Measurements from ENCODE around the gene C22orf42.
"Not testable (repeated sequence)": the region's sequence is repeated elsewhere in the genome, so short reads cannot be mapped to it uniquely, and the experiment has no call there.

The C22orf42 gene, protein sequence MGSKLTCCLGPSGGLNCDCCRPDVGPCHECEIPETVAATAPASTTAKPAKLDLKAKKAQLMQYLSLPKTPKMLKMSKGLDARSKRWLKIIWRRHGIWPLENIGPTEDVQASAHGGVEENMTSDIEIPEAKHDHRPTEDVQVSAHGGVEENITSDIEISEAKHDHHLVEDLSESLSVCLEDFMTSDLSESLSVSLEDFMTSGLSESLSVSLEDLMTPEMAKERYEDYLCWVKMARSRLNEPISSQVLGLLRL

DNA sequence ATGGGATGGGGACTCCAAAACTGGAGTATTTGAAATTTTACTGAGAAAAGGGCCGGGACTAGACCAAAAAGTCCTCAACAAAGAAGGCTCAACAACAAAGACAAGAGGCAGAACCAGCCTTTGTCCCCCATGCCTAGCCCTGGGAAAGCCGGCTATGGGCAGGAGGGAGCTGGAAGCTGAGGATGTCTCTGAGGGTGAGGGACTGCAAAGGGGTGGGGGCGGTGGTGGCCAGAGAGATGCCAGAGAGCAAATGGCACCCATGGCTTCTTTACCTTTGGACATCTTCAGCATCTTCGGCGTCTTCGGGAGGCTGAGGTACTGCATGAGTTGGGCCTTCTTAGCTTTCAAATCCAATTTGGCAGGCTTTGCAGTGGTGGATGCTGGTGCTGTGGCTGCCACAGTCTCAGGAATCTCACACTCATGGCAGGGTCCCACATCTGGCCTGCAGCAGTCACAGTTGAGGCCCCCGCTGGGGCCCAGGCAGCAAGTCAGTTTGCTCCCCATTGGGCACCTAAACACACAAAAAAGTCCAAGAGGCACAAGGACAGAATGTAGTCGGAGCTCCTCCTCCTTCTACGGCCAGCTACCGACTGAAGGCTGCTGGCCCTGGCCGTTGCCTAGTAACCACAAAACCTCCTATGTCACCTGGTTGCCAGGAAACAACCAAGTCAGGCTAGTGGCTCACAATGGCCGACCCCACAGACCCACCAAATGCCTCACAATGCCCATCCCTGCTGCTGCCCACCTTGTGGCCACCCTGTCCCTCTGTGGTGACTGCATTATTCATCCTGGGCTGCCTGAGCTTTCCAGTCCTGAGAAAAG lies at the start of gene C22orf42:
Gene C22orf42, minus strand, starts transcription at position 592 of the 822 bp plus-strand sequence. Its CDS starts 88 bp downstream, at position 504.
- DNase-seq, result no peak

DNA sequence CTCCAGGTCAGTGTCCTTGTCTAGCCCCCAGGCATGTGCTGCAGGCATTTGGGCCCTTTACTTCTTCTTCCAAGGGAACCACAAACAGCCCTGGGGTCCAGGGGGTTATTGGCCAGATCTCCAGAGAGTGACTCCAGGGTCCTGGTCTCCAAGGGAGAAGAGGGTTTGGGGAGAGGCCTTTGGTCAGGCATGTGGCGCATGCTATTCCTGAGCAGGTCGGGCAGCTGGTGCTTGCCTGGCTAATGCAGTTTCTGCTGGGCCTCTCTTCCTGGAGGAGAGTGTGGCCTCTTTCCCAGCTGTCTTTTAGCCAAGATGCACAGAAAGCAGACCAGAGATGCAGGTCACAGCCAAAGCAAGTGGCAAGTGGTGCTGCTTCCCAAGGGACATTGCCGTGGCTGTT lies 49.6 kb upstream of the C22orf42 start:
- DNase-seq, result no peak

DNA sequence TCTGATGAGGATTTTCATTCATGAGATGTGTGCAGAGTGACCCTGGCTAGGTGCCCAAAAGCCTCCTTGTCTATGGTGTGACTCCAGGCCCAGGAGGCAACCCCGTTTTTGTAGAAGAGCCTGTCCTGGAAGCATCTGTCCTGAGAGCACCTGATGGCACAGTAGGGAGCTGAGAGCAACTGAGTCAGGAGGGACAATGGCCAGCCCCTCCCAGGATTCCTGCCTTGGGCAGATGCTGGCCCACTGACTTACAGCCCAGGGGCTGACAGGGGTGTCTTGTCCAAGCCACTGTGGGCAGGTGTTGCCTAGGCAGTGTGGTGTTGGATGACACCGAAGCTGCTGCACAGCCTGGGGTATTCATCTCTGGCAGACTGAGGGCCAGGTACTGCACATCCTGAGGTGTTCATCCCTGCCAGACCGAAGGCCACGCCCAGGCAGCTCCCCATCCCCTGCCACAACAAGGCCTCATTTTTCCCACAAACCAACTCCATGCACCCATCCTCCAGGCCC lies 48.9 kb upstream of the C22orf42 start:
- DNase-seq, result no peak

DNA sequence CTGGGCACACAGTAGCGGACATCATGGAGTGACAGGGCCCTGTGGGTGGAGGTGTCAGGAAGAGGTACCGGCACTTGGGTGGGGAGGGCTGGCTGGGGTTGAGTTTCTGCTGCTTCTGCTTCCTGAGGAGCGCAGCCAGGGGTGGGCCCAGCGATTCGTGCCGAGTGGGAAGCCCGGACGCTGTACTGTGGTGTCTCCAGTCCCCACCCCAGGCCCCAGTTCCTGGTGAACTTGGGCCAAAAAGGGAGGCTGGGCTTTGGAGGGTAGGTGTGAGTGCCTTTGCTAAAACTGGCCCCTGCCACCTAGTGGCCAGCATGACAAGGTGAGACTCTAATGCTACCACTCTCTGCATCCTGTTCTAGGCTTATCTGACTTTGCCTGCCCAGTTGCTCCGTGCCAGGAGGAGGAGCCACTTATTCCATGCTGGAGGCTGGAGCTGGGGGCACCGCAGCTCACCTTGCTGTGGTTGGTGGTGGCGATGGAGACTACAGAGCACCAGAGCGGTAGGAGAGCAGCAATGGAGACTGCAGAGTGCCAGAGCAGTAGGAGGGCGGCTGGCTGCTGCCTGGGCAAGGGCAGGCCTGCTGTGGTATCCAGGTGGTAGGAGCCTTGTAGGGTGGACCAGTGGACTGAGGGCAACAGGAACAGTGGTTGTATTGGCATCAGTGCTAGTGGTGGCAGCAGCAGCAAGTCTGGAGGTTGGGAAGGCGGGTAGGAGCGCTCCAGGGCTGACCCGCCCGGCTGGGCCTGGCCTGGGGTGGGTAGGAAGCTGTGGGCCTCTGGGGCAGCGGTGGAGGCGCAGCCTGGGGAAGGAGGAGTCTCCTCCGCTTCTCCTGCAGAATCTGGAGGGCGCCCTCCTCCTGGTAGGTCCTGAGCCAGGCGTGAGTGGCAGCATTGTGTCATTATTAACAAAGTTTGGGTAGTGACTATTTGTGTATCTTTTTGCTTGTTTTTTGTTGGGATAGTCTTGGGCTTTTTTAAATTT lies 48.0 kb upstream of the C22orf42 start:
- DNase-seq, result no peak

DNA sequence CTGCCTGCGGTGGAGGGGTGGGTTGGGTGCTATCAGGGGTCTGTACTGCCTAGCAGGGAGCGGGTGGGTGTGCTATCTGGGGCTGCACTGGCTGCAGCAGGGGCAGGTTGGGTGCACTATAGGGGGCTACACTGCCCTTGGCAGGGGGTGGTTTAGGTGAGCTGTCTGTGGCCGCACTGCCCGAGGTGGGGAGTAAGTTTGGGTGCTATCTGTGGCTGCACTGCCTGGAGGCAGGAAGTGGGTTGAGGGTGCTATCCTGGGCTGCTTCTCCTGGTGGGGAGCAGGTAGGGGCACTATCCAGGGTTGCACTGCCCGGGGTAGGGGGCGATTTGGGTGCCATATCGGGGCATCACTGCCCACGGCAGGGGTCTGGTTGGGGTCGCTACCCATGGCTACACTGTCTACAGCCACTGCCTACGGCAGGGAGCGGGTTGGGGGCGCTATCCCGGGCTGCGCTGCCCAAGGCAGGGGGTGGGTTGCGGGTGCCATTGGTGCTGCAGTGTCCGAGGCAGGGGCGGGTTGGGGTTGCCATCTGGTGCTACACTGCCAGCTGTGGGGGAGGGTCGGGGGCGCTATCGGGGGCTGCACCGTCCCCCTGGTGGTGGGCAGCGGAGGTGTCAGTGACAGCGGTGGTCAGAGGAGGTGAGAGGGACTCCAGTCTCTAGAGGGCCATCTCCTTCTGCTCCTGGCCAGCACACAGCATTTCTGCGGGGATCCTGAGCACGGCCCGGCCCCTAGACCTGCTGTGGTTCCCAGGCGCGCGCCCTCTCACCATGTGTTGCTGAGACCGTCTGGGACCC lies 47.1 kb upstream of the C22orf42 start:
- DNase-seq, result no peak

- peak in 1 of 4 experiments; percentile 19 for DNase-seq
Observed at GRCh38 chr22:32204856-32205722, 46.0 kb upstream of the C22orf42 start, which contains the start of gene RFPL2. TSS of gene RFPL2 (minus strand) at chr22:32205073. CDS start at chr22:32202451, 2,622 bp downstream.

DNA sequence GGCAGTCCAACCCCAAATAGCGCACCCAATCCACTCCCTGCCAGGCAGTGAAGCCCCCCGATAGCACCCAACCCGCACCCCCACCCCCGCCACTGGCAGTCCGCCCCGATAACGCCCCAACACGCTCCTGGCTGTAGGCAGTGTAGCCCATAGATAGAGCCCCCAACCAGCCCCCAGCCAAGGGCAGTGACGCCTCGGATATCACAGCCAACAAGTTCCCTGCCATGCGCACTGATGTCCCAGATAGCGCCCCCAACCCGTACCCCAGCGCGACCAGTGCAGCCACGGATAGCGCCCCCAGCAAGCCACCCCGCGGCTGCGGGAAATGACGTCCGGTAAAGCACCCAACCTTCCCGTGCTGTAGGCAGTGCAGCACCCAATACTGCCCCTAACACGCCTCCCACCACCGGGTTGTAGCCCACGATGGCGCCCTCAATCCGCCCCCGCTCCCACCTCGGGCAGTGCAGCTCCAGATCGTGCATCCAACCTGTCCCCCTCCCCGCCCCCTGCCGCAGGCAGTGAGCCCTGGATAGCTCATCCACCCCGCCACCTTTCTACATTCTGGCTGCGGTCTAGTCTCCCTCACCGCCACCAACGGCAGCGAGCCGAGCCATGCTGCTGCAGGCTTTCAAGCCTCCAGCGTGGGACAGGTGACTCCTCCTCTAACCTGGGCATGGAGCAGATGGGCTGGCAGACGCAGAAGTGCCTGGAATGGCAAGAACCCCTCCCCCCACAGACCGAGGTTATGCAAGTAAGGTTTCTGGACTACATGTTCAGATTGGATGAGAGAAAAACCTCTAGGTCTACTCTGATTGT lies 45.1 kb upstream of the C22orf42 start:
- DNase-seq, result peak in 1 of 4 experiments; percentile 17

GRCh38 chr22:32203181-32204039 lies 44.3 kb upstream of the C22orf42 start:
- DNase-seq, result no peak

- DNase-seq, result no peak
Observed at GRCh38 chr22:32202539-32203180, 43.6 kb upstream of the C22orf42 start.

GRCh38 chr22:32202161-32202538 lies 43.0 kb upstream of the C22orf42 start:
- DNase-seq, result no peak

GRCh38 chr22:32200752-32201151 lies 41.6 kb upstream of the C22orf42 start:
- DNase-seq, result no peak

DNA sequence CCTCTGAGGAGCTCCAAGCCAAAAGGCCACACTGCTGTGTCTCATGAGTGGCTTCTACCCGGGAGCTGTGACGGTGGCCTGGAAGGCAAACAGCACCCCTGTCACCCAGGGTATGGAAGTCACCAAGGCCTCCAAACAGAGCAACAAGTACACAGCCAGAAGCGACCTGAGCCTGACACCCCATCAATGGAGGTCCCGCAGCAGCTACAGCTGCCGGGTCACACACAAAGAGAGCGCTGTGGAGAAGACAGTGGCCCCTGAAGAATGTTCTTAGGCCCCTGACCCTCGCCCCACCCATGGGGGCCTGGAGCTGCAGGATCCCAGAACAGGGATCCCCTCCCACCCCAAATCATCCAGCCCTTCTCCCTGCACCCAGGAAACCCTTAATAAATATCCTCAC lies 40.9 kb upstream of the C22orf42 start:
- no peak for DNase-seq

GRCh38 chr22:32199341-32199740 lies 40.2 kb upstream of the C22orf42 start:
- DNase-seq, result no peak

DNA sequence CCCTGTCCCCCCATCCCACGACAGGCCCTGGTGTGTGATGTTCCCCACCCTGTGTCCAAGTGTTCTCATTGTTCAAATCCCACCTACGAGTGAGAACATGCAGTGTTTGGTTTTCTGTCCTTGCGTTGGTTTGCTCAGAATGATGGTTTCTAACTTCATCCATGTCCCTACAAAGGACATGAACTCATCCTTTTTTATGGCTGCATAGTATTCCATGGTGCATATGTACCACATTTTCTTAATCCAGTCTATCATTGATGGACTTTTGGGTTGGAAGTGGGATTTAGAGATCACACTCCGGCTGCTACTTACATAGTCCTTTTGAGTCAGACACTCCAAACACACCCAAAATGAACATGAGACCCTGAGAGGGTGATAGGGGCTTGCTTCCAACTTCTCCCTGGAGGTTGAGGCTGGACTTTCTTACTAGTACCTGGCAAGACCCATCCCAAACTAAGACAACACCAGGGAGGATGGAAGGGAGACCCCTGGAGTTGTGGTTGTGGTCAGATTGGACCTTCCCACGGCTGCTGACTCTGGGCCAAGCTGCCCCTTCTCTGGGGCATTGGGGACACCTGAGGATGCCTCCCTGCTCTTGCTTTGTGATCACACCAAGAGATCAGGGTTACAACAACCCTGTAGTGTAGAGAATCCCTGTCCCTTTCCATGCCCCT lies 38.6 kb upstream of the C22orf42 start:
- not testable (repeated sequence) for DNase-seq

GRCh38 chr22:32195900-32196299 lies 36.8 kb upstream of the C22orf42 start:
- not testable (repeated sequence) for DNase-seq

GRCh38 chr22:32193346-32193745 lies 34.2 kb upstream of the C22orf42 start:
- DNase-seq, result not testable (repeated sequence)

DNA sequence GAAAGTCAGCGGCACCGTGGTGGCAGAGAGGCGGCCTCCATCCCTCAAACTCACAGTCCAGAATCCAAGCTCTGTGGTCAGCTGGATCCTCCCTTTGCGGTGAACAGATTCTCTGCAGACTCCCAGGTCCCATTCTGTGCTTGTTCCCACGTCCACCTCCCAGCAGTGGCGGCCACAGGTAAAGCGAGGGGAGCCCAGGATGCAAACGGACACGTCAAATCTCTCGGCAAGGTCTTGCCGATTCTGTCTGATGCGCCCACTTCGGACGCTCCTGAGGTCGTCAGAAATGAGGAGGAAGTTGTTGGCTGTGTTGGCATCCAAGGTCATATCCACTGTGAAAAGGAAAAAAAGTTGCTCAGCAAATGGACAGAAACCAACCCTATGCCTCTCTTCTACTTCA lies 31.9 kb upstream of the C22orf42 start:
- DNase-seq, result not testable (repeated sequence)

DNA sequence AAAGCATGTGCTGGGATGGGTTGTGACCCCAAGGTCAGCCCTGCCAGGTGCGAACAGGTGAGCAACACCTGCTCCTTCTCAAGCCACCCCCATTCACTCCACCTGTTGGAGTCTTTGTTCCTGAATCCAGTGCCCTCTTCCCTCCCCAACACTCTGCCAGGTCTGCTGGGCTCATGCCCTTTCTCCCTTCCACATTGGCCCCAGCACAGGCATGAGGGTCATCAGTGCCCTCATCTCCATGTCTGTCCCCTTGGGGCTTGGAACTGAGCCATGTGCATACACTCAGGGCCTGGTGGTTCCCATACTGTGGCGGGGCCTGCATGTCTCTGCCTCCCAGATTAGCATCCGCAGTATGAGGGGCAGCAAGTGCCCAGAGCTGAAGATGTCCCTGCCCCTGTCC lies 26.7 kb upstream of the C22orf42 start:
- DNase-seq, result no peak
